Mesenteric fat pad (tissue), 1 donor: Measurements from ENCODE around the gene HTR2A. TPM values are rescaled to one million over a fixed set of nuclear protein-coding genes. Genes with fewer than 3 reads are reported as not detected.
A peak's percentile ranks its signal among the peaks of the same experiment; 100 is the strongest.

ENCODE experiments used
- DNase-seq: peaks from one replicate; pipeline ENCODE4 v3.0.0-alpha.2; 2020; ENCODE audit warnings: low spot score
- long read RNA-seq: library from polyadenylated mRNA; unstranded; transcript quantifications from one replicate; pipeline ENCODE4 v2.0.0, GENCODE V29; 2020
- total RNA-seq: library from RNA; stranded (reverse); fragmentation: NEBNext Ultra II Directional; extraction: Animal tissue kit (Norgen Biotek cat#: 25700); gene quantifications from one replicate; pipeline ENCODE4 v1.2.1, GENCODE V29; 2021
- donor health status: DM: yes; HTN: yes; CAD: no.

Gene HTR2A
- total RNA-seq, result 1.4 TPM
- long read RNA-seq, result 0 reads

GRCh38 chr13:46896341-46897137, at the start of gene HTR2A:
Gene HTR2A (minus strand): TSS chr13:46897053. CDS start chr13:46895906, 1,147 bp downstream.
- DNase-seq, result no peak

- DNase-seq, result no peak
Observed at GRCh38 chr13:46936525-46936924, 39.7 kb upstream of the HTR2A start.

- DNase-seq, result no peak
Observed at GRCh38 chr13:46934749-46935148, 37.9 kb upstream of the HTR2A start.

- DNase-seq, result no peak
Observed at GRCh38 chr13:46926916-46927590, 30.2 kb upstream of the HTR2A start.

- DNase-seq, result no peak
Observed at GRCh38 chr13:46925486-46925885, 28.6 kb upstream of the HTR2A start.

GRCh38 chr13:46914341-46914740, 17.5 kb upstream of the HTR2A start:
- no peak for DNase-seq

GRCh38 chr13:46913757-46914156, 16.9 kb upstream of the HTR2A start:
- DNase-seq, result no peak

GRCh38 chr13:46909042-46909441, 12.2 kb upstream of the HTR2A start:
- DNase-seq, result no peak

- no peak for DNase-seq
Observed at GRCh38 chr13:46908501-46908900, 11.6 kb upstream of the HTR2A start.

GRCh38 chr13:46906405-46906804, 9.6 kb upstream of the HTR2A start:
- DNase-seq, result no peak

GRCh38 chr13:46905249-46905648, 8.4 kb upstream of the HTR2A start:
- no peak for DNase-seq

- DNase-seq, result no peak
Observed at GRCh38 chr13:46903748-46904147, 6.9 kb upstream of the HTR2A start.

- DNase-seq, result no peak
Observed at GRCh38 chr13:46901721-46902120, 4.9 kb upstream of the HTR2A start.

GRCh38 chr13:46899801-46900200, 2.9 kb upstream of the HTR2A start:
- DNase-seq, result no peak

- DNase-seq, result no peak
Observed at GRCh38 chr13:46895381-46895780, 1.5 kb downstream of the HTR2A start.

- no peak for DNase-seq
Observed at GRCh38 chr13:46894568-46894967, 2.3 kb downstream of the HTR2A start.

- DNase-seq, result peak; percentile 93
Observed at GRCh38 chr13:46893798-46894560, 2.9 kb downstream of the HTR2A start.

- DNase-seq, result no peak
Observed at GRCh38 chr13:46893221-46893740, 3.6 kb downstream of the HTR2A start.

GRCh38 chr13:46885018-46885417, 11.8 kb downstream of the HTR2A start:
- no peak for DNase-seq

- DNase-seq, result no peak
Observed at GRCh38 chr13:46884531-46884930, 12.3 kb downstream of the HTR2A start.

- no peak for DNase-seq
Observed at GRCh38 chr13:46881621-46882020, 15.2 kb downstream of the HTR2A start.

GRCh38 chr13:46874006-46874405, 22.8 kb downstream of the HTR2A start:
- DNase-seq, result no peak
